Fibroblast of villous mesenchyme (primary cell): ENCODE data around the gene PRDM16. TPM values are rescaled to one million over a fixed set of nuclear protein-coding genes. Genes with fewer than 3 reads are reported as not detected.

Experiments used
- DNase-seq: peaks from one replicate; pipeline ENCODE4 v3.0.0-alpha.2; 2010; ENCODE audit warnings: low read depth
- H3K4me3 ChIP-seq: 2 replicates; pipeline ENCODE4 v1.5.1; 2011; ENCODE audit warnings: low read depth, mild to moderate bottlenecking, low read length
- total RNA-seq: library from RNA; depleted of rRNA; stranded (reverse); fragments of >200 nt; gene quantifications from 2 replicates; pipeline ENCODE4 v1.2.3, GENCODE V29; 2012
- TF ChIP-seq, protein P1 (sequence below): IDR thresholded peaks from 2 replicates; pipeline ENCODE4 v1.5.1; 2012; ENCODE audit warnings: low read depth, mild to moderate bottlenecking, low read length; ENCODE audit not compliant: insufficient read depth

The PRDM16 gene
- total RNA-seq, 1 donor: 1.7 TPM

DNA sequence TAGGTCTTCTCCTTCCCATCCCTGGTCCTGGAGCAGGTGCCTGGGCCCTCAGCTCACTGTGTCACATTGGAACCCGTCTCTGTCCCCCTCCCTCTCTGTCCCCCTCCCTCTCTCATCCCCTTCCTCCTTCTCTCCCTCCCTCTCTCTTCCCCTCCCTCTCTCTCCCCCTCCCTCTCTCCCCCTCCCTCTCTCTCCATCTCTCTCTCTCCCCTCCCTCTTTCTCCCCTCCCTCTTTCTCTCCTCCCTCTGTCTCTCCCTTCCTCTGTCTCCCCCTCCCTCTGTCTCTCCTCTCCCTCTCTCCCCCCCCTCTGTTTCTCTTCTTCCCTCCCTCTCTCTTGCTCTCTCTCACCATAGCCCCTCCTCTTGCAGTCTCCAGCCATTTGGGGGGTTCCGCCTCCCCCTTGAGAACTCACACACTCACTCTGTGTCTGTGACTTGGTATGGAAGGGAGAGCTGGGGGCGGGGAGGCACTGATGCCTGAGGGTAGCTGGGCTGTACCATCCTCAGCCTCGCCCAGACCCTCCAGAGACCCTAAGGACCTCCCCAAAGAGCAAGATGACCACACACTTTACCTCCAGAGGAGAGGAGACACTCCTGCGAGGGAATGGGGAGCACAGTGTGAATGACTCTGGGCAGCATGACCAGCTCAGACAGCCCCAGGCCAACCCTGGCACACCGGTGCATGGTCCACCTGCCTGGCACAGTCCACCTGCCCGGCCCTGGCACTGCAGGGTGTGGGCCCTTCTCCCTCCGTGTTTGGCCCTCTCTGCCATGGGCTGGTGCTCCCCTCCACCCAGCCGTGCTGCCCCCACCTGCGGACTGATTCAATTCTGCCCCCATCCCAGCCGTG is 282.7 kb downstream of the PRDM16 start:
- no peak overlapping the region for H3K4me3 ChIP-seq
- no peak for DNase-seq
- TF ChIP-seq, protein P1, sequence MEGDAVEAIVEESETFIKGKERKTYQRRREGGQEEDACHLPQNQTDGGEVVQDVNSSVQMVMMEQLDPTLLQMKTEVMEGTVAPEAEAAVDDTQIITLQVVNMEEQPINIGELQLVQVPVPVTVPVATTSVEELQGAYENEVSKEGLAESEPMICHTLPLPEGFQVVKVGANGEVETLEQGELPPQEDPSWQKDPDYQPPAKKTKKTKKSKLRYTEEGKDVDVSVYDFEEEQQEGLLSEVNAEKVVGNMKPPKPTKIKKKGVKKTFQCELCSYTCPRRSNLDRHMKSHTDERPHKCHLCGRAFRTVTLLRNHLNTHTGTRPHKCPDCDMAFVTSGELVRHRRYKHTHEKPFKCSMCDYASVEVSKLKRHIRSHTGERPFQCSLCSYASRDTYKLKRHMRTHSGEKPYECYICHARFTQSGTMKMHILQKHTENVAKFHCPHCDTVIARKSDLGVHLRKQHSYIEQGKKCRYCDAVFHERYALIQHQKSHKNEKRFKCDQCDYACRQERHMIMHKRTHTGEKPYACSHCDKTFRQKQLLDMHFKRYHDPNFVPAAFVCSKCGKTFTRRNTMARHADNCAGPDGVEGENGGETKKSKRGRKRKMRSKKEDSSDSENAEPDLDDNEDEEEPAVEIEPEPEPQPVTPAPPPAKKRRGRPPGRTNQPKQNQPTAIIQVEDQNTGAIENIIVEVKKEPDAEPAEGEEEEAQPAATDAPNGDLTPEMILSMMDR: no peak

DNA sequence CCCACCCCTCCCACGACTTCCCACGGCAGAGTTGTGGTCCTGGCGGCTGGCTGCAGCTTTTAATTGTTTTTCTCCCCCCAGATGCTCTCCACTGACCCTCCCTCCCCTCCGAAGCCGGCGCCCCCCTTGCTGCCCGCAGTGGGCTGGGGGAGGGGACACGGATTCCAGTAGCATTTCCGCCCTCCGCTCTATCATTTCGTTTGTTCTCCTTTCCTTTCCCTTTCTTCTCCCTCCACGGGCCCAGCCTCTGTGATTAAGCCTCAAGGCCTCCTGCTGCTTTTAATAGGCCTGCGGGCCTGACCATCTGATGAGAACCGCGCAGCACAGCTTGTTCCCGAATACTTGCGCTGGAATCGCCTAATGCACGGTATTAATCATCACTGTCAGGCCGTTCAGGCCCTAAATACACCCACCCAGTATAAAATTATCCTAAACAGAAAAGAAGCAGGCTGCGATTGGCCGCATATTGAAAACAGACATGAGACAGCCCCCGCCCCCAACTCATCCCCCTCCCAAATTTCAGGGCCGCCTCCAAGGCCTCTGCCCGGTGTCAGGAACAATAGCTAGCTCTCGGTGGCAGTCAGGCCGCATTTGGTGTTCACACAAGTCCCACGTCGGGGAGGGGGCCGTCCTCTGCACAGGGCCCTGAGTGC is 283.4 kb downstream of the PRDM16 start:
- TF ChIP-seq, protein P1: no peak
- peak; percentile 26 for DNase-seq
- no peak overlapping the region for H3K4me3 ChIP-seq

DNA sequence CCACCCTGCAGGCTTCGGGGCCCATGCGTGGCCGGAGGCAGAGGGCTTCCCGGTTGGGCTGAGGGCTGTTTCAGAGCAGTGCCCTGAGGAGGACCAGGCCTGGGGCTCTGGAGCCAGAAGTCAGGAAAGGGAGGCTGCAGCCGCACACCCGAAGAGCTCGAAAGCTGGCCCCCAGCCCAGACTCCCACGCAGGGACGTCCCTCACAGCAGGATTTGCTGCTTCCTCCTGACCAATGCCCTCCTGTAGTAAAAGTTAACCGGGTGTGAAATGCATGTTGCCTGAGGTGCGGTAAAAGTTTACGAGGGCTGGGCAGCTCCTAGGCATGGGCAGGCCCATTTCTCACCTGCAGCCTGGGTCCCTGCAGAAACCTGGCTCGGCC is 283.9 kb downstream of the PRDM16 start:
- DNase-seq: no peak
- no peak overlapping the region for H3K4me3 ChIP-seq
- TF ChIP-seq, protein P1: no peak

DNA sequence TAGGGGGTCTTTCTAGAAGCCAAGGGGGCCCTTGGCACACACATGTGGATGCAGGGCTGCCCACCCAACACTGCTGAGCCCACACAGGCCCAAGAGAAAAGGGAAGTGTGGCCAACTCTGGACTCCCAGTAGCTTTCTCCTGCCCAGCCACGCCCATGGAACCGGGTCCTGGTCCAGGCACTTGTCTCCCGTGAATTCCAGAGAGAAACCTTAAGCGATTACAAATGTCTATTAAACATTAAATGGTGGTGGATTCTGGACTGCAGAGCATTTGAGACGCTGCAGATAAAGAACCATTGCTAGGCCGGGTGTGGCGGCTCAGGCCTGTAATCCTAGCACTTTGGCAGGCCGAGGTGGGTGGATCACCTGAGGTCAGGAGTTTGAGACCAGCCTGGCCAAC is 284.9 kb downstream of the PRDM16 start:
- H3K4me3 ChIP-seq: no peak overlapping the region
- no peak for DNase-seq
- TF ChIP-seq, protein P1: no peak

DNA sequence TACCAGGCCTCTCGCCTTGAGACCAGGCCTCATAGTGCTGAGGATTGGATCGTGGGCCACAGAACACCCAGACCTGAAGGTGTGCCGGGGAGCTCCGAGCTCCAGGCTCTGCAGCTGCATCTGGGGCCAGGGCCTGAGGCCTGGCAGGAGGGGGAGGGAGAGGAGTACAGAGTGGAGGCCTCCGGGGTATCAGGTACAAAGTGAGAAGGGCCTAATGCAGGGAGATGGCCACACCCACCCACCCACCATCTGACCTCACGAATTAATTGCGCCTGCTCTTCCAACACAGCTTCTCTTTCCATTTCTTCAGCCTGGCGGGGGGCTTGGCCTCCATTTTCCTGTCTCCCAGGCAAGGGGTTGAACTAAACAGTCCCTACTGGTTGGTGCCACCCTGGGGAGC is 286.1 kb downstream of the PRDM16 start:
- DNase-seq: no peak
- H3K4me3 ChIP-seq: no peak overlapping the region
- TF ChIP-seq, protein P1: no peak

DNA sequence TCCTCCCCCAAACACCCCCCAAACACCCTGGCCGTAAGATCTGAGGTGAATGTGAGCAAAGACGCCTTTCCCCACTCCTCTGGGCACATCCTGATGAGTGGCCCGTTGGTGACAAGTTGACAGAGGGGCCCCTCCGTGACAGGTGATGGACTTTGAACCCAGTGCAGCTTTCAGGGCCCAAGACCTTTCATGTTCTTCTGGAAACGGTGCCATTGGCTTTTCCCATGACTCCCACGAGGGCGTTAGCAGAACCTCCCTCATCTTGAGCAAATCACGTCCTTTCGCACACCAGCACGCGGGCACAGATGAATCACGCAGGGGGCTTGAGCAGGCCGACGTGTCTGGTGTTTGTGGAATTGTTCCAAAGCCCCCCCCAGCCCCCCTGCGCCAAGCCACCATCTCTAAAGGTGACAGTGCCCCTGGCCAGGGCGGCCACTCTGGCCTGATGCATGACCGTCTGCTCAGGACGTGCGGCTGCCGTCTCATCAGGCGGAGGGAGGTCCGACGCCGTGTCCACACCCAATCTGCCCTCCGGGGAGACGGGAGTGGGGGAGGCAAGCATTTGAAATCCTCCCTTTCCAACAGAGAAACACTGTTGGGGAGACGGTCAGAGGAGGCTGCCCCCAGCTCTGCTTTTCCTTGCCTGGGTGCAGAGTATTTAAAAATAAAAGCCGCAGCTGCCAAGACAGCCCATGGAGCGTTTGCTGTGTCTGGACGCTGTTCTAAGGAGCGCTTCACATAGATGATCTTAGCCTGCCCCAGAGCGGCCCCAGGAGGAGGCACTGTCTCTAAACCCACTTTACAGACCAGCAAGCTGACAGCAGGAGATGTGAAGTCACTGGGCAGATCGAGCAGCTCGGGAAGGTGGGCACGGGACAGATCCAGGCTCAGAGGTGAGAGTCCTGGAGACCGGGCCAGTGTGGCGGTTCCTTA is 287.2 kb downstream of the PRDM16 start:
- no peak overlapping the region for H3K4me3 ChIP-seq
- DNase-seq: no peak
- TF ChIP-seq, protein P1: no peak
